ENCODE results near the gene MZT2B.
"Not testable (repeated sequence)": the region's sequence is repeated elsewhere in the genome, so short reads cannot be mapped to it uniquely, and the experiment has no call there.

The MZT2B gene

DNA sequence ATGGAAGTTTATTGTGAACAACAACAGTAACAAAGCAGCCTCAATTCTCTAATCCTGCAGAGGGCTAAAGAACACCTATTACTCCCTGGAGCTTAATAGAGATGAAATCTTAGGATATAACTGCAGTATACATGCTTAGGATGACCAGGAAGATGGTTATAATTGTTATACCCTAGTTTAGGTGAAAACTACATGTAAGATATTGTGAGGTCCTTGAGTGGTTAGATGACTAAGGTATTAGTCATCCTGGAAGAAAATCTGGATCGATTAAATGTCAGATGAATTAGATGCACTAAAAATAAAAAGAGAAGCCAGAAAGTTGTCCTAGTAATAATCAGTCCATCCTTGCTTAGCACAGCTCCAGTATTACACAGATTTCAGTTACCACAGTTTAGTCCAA is 38.4 kb downstream of the MZT2B start:
- DNase-seq, result not testable (repeated sequence)

DNA sequence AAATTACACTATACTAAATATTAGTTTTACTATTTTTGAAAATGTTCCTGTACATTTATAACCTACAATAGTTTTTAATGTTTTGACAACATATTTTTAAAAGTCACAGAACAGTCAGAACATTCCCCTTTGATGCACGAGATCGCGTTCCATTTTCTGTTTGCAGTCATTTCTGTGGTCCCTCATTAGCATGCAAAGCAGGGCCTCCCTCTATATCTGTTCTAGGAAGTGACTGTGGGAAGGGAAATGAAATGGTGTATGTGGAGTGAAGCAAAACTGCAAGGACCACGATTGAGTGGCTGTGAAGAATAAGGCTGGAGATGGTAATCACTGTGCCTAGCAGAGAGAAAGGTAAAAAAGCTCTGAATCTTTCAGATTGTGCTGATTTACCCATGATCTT is 40.5 kb downstream of the MZT2B start:
- not testable (repeated sequence) for DNase-seq

DNA sequence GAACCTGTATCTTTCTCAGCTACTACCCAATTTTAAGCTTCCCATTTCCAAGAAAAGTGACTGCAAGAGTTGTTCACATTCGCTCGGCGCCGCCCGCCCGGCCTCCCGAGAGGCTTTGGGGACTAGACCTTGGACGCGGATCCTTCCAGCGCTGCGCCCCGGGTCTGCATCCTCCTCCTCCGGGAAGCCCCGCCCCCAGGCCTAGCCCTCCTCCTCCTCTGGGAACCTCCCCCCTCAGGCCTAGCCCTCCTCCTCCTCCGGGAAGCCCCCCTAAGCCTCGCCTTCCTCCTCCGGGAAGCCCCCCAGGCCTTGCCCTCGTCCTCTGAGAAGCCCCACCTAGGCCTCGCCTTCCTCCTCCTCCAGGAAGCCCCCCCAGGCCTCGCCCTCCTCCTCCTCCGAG is 45.9 kb downstream of the MZT2B start:
- not testable (repeated sequence) for DNase-seq

DNA sequence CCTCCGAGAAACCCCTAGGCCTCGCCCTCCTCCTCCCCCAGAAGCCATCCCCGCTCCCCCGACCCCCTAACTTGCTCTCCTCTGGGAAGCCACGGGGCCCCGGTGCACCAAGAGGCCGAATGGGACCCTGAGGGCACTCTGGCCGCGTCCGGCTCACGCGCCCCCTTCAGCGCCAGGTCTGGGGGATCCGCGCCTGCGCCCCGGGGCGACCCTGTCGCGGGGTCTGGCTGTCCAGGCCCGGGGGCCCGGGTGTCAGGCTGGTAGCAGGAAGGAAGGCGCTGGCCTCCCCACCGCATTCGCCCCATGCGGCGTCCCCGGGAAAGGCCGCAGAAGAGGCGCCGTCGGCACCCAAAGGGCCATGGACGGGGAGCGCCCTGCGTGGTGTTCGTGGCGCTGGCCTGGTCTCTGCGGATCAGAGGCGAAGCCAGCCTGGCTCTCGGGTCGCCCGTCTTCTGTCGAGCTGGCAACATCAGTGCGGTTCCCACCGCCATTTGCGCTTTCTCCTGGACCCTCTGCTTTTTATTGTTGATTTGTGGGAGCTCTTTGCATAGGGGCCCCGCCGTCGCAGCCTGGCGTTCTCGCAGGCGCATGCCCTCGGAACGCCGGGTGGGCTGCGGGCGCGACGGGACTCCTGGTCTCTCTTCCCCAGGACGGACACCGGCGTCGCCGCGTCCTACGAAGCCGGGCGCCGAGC is 46.6 kb downstream of the MZT2B start:
- DNase-seq, result not testable (repeated sequence)

GRCh38 chr2:130229161-130229510 is 47.1 kb downstream of the MZT2B start:
- DNase-seq, result peak; percentile 37

GRCh38 chr2:130230376-130230775 is 48.3 kb downstream of the MZT2B start:
- DNase-seq, result not testable (repeated sequence)

GRCh38 chr2:130230907-130231306 is 48.8 kb downstream of the MZT2B start:
- DNase-seq, result not testable (repeated sequence)

GRCh38 chr2:130231656-130232055 is 49.6 kb downstream of the MZT2B start:
- DNase-seq, result no peak

GRCh38 chr2:130233066-130233465 is 51.0 kb downstream of the MZT2B start:
- DNase-seq, result not testable (repeated sequence)

DNA sequence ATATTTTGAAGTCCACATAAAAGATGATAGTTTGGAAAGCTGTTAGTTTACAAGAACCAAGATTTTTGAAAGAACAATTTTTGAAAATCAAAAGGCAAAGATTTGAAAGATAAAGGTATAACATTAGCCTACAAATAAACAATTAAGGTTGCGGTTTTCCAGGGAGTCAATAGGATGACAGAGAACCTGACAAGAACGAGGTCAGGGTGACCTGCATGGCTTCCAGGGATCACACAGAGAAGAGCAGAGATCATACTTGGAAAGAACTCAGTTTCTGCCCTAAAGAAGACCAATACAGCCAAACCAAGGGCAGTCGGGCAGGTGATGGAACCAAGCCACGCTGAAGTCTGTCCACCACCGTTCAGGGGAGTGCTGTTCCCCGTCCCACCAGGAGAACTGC is 57.5 kb downstream of the MZT2B start:
- not testable (repeated sequence) for DNase-seq
